GM19463 (cell line): ENCODE data around the gene WDR46.

Experiments used
- ATAC-seq: cut with Tn5 transposase; IDR thresholded peaks from one replicate; pipeline ENCODE4 v1.9.1; 2021; ENCODE audit warnings: mild to moderate bottlenecking, moderate library complexity; ENCODE audit not compliant: unreplicated experiment

The WDR46 gene

GRCh38 chr6:33313709-33314514 is 24.9 kb upstream of the WDR46 start, which contains the start of gene TAPBP:
TSS of gene TAPBP (minus strand) at chr6:33314078. CDS start at chr6:33314041, 37 bp downstream.
- peak; percentile 41 for ATAC-seq

DNA sequence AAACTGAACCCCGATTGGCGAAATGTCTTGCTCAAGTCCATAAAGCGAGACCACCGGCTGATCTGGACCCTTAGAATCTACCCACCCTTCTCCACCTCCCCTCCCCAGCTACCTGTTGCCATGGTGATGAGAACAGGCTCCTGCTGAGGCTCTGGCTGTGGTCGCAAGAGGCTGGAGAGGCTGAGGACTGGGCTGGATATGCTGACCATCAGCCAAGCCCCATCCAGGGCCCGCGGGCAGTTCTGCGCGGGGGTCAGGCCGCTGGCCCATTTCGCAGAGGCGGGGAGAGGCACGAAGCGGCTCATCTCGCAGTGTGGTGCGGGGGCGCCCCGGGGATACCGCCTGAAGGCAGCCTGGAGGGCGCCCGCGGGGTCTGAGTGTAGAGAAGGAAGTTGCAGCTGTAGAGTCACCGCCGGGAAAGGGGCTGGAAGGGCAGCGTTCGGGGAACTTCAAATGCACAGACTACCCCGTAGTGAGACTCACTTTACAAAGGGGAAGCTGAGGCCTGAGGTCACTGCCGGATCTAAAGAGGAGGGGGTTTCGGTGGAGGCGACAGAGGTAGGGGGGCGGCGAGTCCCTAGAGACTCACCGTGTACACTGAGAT is 24.2 kb upstream of the WDR46 start:
- no peak for ATAC-seq

GRCh38 chr6:33312361-33313104 is 23.5 kb upstream of the WDR46 start:
- ATAC-seq: peak; percentile 29

- ATAC-seq: no peak
Observed at GRCh38 chr6:33306356-33306755, 17.3 kb upstream of the WDR46 start.

GRCh38 chr6:33305052-33305451 is 16.0 kb upstream of the WDR46 start:
- no peak for ATAC-seq

DNA sequence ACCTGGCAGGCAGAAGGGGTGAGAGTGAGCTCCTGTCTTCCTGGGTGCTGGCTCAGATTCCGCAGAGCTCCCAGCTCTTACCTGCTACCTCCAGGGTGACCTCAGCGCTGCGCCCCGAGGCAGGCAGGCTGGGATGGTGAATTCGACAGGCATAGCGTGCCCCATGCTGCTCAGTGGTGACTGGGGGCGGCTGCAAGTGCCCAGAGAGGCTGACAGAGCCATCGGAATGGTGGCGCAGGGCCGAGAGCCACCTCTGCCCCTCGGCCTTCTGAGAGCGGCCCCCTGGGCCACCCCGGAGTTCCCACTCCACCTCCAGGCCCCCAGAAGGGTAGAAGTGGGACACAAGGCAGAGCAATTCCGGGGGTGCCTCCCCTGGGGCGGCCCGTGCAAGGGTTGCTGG is 15.2 kb upstream of the WDR46 start:
- ATAC-seq: no peak

- ATAC-seq: no peak
Observed at GRCh38 chr6:33301877-33302276, 12.8 kb upstream of the WDR46 start.

DNA sequence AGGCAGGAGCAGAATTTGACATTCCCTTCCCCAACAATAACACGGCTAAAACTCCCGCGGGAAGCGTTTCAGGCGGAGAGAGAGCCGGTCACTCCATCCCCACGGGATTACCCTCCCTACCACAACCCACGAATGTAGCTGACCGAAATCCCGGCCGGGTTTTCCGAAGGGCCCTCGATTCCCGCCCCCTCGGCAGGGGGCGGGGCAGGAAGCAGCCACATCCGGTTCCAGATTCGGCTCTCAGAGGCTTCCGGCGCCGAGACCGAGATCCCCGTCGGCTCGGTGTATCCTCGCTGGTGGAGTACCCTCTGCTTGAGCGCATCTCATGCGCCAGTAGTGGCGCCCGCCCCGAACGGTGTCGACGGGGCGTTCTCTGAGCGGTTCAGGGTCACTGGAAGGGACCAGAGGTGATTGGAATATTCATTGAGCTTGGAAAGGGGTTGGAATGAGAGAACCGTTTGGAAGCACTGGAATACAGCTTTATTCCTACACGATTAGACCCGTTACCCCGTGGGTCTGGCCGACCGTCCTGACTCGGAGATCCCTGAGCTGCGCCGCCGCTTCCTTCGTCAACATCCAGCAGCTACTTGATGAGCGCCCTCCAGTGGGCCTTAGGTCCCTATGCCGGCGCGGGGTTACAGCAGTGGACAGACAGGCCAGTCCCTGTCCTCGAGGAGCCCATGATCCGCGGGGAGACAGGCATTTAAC is 10.4 kb upstream of the WDR46 start:
- ATAC-seq: peak; percentile 73

- peak; percentile 16 for ATAC-seq
Observed at GRCh38 chr6:33298773-33299236, 9.8 kb upstream of the WDR46 start, which contains the start of gene RGL2. TSS of gene RGL2 (minus strand) at chr6:33298942. CDS start at chr6:33298610, 332 bp downstream.

- ATAC-seq: no peak
Observed at GRCh38 chr6:33297956-33298772, 9.1 kb upstream of the WDR46 start.

- no peak for ATAC-seq
Observed at GRCh38 chr6:33297406-33297955, 8.4 kb upstream of the WDR46 start.

GRCh38 chr6:33296797-33297405 is 7.9 kb upstream of the WDR46 start:
- ATAC-seq: no peak

GRCh38 chr6:33295621-33296369 is 6.8 kb upstream of the WDR46 start:
- no peak for ATAC-seq

- ATAC-seq: no peak
Observed at GRCh38 chr6:33294086-33294823, 5.2 kb upstream of the WDR46 start.

- ATAC-seq: no peak
Observed at GRCh38 chr6:33292996-33293682, 4.1 kb upstream of the WDR46 start.

- no peak for ATAC-seq
Observed at GRCh38 chr6:33290459-33290858, 1.4 kb upstream of the WDR46 start.

DNA sequence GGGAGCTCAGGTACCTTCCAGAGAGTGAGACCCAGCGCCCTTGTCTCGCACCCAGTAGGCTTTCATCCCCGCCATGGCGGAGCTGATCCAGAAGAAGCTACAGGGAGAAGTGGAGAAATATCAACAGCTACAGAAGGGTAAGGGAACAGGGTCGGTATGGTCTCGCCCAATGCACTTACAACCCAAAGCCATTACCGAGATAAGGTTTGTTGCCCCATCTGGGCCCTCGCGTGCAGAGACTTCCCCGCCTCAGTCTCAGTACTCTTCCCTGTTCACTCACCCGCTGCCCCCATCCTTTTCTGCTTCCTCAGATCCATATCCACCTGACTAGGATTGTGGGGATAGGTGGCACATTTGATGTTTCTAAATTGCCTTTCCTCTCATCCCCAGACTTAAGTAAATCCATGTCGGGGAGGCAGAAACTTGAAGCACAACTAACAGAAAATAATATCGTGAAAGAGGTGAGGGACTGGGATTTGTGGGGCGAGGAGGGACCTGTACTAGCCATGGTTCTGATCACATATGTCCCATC is 811 bp upstream of the WDR46 start:
- peak; percentile 12 for ATAC-seq
